Upper lobe of left lung (tissue), 4 donors: ENCODE results near the gene PRXL2A.

ENCODE experiments used
- CTCF ChIP-seq, 6 experiments: fragments of 450-650 bp in 4 of 6; fragments of 200-600 bp in 2 of 6; sonication (generic) in 2 of 6; IDR thresholded peaks; one replicate each; pipeline ENCODE4 v1.5.1; 2016 to 2019; ENCODE audit warnings: antibody characterized with exemption in 6 of 6
- EP300 ChIP-seq, 4 donors: sonication (generic); formaldehyde crosslinking; IDR thresholded peaks; one replicate each; pipeline ENCODE4 v1.5.1; 2017; ENCODE audit warnings: antibody characterized with exemption in 4 of 4, control low read depth in 2 of 4
- POLR2A ChIP-seq, 4 donors: fragments of 450-650 bp; IDR thresholded peaks; one replicate each; pipeline ENCODE4 v1.5.1; 2016 to 2017; ENCODE audit warnings: antibody characterized with exemption in 4 of 4, mild to moderate bottlenecking in 2 of 4
- POLR2AphosphoS5 ChIP-seq, 2 donors: sonication (generic); formaldehyde crosslinking; IDR thresholded peaks; one replicate each; pipeline ENCODE4 v1.5.1; 2017; ENCODE audit warnings: antibody characterized with exemption in 2 of 2

GRCh38 chr10:80463868-80464267, 55.5 kb downstream of the PRXL2A start:
- TF ChIP-seq CTCF (IDR thresholded peaks at IDR 0.05), result no peak
- no peak for TF ChIP-seq EP300 (IDR thresholded peaks at IDR 0.05)
- TF ChIP-seq POLR2A (IDR thresholded peaks at IDR 0.05), result no peak
- no peak for TF ChIP-seq POLR2AphosphoS5 (IDR thresholded peaks at IDR 0.05)
